ENCODE data around the gene SLX4IP. TPM values are rescaled to one million over a fixed set of nuclear protein-coding genes. Genes with fewer than 3 reads are reported as not detected.

The SLX4IP gene
- total and polyA plus RNA-seq, 2 donors (not counting 1 experiment from before 2014, with no cell fraction given): 2.0 to 8.1 TPM

GRCh38 chr20:10672624-10673127, 237.6 kb downstream of the SLX4IP start:
- Mint-ChIP-seq H3K27ac (no peak overlapping the region), H3K9me3 (ENCODE audit: insufficient read depth) (no peaks in the 10 kb centered on the region), H3K4me1 (peaks cover 37% of the 10 kb centered on the region), H3K27me3 (peaks cover 69% of the 10 kb centered on the region), H3K4me3 (peak overlapping the region; percentile 85)
- peak; percentile 45 for DNase-seq
- H3K79me2 ChIP-seq (ENCODE audit: control insufficient read depth, insufficient read depth, low read length): no peaks in the 10 kb centered on the region
- H3K36me3 ChIP-seq (replicated peaks in 1 of 2; ENCODE audit: control extremely low read depth in 1 of 2, control insufficient read depth in 1 of 2, extremely low read depth in 1 of 2, insufficient read depth in 2 of 2, low read length in 1 of 2): no peaks in the 10 kb centered on the region
- H3K27ac ChIP-seq (ENCODE audit: low read length in 2 of 2): no peak overlapping the region
- TF ChIP-seq CTCF (IDR thresholded peaks at IDR 0.05) (no peak), EZH2 (IDR thresholded peaks at IDR 0.05; ENCODE audit: borderline replicate concordance, insufficient read depth, low read depth, low read length, poor library complexity, severe bottlenecking) (no peak)
- H3K4me3 ChIP-seq (ENCODE audit: control extremely low read depth in 1 of 5, extremely low read depth in 1 of 5, insufficient read depth in 1 of 5, low read depth in 2 of 5, low read length in 4 of 5): peak overlapping the region; percentile 37 to 66 (median 57)
- CTCF ChIA-PET: interaction anchor here (0.6 to 0.7 kb wide), 2 partner anchors 77 to 1246 kb away, joined by 3 read pairs; no protein-coding TSS in a partner anchor
- intact Hi-C loops (cut with micrococcal nuclease): no loop called here
- 0% methylated on average over 38 of the region's 47 CpGs for WGBS (ENCODE audit: insufficient coverage)
- H3K9me3 ChIP-seq (ENCODE audit: control extremely low read depth in 1 of 3, control insufficient read depth in 2 of 3, insufficient read depth in 1 of 3, low read length in 2 of 3): peaks cover 0 to 10% (median 0%) of the 10 kb centered on the region in 3 donors
- H3K9ac ChIP-seq (ENCODE audit: low read length): peak overlapping the region; percentile 67
- H3K27me3 ChIP-seq (replicated peaks in 1 of 4; ENCODE audit: control extremely low read depth in 1 of 4, control insufficient read depth in 3 of 4, insufficient read depth in 4 of 4, low read length in 3 of 4): peaks cover 0 to 76% (median 42%) of the 10 kb centered on the region in 4 experiments
- POLR2A ChIA-PET: no interaction called here
- peaks cover 41 to 45% of the 10 kb centered on the region in 2 donors for H3K4me1 ChIP-seq (ENCODE audit: control insufficient read depth in 2 of 2, insufficient read depth in 2 of 2, low read length in 2 of 2)
- H3K4me2 ChIP-seq (replicated peaks; ENCODE audit: low read depth, low read length, poor library complexity, severe bottlenecking): peak overlapping the region; percentile 84
- peak overlapping the region; percentile 44 for H2AFZ ChIP-seq (ENCODE audit: insufficient read depth, low read depth, low read length, poor library complexity, severe bottlenecking)
- no peak for ATAC-seq (ENCODE audit: low read depth)
- H4K20me1 ChIP-seq (ENCODE audit: control insufficient read depth, insufficient read depth, low read length, poor library complexity, severe bottlenecking): no peaks in the 10 kb centered on the region

- POLR2A ChIA-PET: no interaction called here
These were observed 238.2 kb downstream of the SLX4IP start for GRCh38 chr20:10673176-10673841.

More at GRCh38 chr20:10673176-10673841, 238.2 kb downstream of the SLX4IP start:
- TF ChIP-seq CTCF (IDR thresholded peaks at IDR 0.05): no peak
- TF ChIP-seq EZH2 (IDR thresholded peaks at IDR 0.05; ENCODE audit: borderline replicate concordance, insufficient read depth, low read depth, low read length, poor library complexity, severe bottlenecking): no peak
- ATAC-seq (ENCODE audit: low read depth): no peak
- Histone ChIP-seq H3K4me3 (ENCODE audit: control extremely low read depth in 1 of 5, extremely low read depth in 1 of 5, insufficient read depth in 1 of 5, low read depth in 2 of 5, low read length in 4 of 5) (peak overlapping the region; percentile 38 to 75 (median 57)), H3K36me3 (replicated peaks in 1 of 2; ENCODE audit: control extremely low read depth in 1 of 2, control insufficient read depth in 1 of 2, extremely low read depth in 1 of 2, insufficient read depth in 2 of 2, low read length in 1 of 2) (no peaks in the 10 kb centered on the region), H3K9ac (ENCODE audit: low read length) (peak overlapping the region; percentile 67), H3K27me3 (replicated peaks in 1 of 4; ENCODE audit: control extremely low read depth in 1 of 4, control insufficient read depth in 3 of 4, insufficient read depth in 4 of 4, low read length in 3 of 4) (peaks cover 0 to 69% (median 38%) of the 10 kb centered on the region in 4 experiments), H3K27ac (ENCODE audit: low read length in 2 of 2) (no peak overlapping the region), H3K79me2 (ENCODE audit: control insufficient read depth, insufficient read depth, low read length) (no peaks in the 10 kb centered on the region), H3K4me1 (ENCODE audit: control insufficient read depth in 2 of 2, insufficient read depth in 2 of 2, low read length in 2 of 2) (peaks cover 41 to 45% of the 10 kb centered on the region in 2 donors), H2AFZ (ENCODE audit: insufficient read depth, low read depth, low read length, poor library complexity, severe bottlenecking) (peak overlapping the region; percentile 62), H4K20me1 (ENCODE audit: control insufficient read depth, insufficient read depth, low read length, poor library complexity, severe bottlenecking) (no peaks in the 10 kb centered on the region), H3K9me3 (ENCODE audit: control extremely low read depth in 1 of 3, control insufficient read depth in 2 of 3, insufficient read depth in 1 of 3, low read length in 2 of 3) (peaks cover 0 to 10% (median 0%) of the 10 kb centered on the region in 3 donors), H3K4me2 (replicated peaks; ENCODE audit: low read depth, low read length, poor library complexity, severe bottlenecking) (peak overlapping the region; percentile 84)
- H3K4me1 Mint-ChIP-seq: peaks cover 37% of the 10 kb centered on the region
- no peak overlapping the region for H3K27ac Mint-ChIP-seq
- CTCF ChIA-PET: interaction anchor here (0.6 to 0.7 kb wide), 2 partner anchors 77 to 1246 kb away, joined by 3 read pairs; no protein-coding TSS in a partner anchor
- intact Hi-C loops (cut with micrococcal nuclease): no loop called here
- no peaks in the 10 kb centered on the region for H3K9me3 Mint-ChIP-seq (ENCODE audit: insufficient read depth)
- peak overlapping the region; percentile 85 for H3K4me3 Mint-ChIP-seq
- WGBS (ENCODE audit: insufficient coverage): under 1% methylated on average over 65 of the region's 73 CpGs
- H3K27me3 Mint-ChIP-seq: peaks cover 67% of the 10 kb centered on the region
- peak; percentile 26 for DNase-seq

All from B cell (primary cell).